SK-N-MC (cell line): ENCODE measurements around the gene GSK3A.
"Not testable (repeated sequence)": the region's sequence is repeated elsewhere in the genome, so short reads cannot be mapped to it uniquely, and the experiment has no call there.

Experiments used
- DNase-seq: peaks from one replicate; pipeline ENCODE4 v3.0.0-alpha.2; 2011; ENCODE audit warnings: low read depth, low spot score
- H3K27ac ChIP-seq: fragments of 200-600 bp; sonication (generic); 2 replicates; pipeline ENCODE4 v1.5.1; 2016; ENCODE audit warnings: mixed run types
- H3K36me3 ChIP-seq: fragments of 200-600 bp; sonication (generic); 2 replicates; pipeline ENCODE4 v1.6.1; 2017; ENCODE audit warnings: antibody characterized with exemption, low read length, mixed read lengths; ENCODE audit not compliant: insufficient read depth
- H3K4me3 ChIP-seq: fragments of 200-600 bp; sonication (generic); 2 replicates; pipeline ENCODE4 v1.5.1; 2016
- H3K9ac ChIP-seq: fragments of 200-600 bp; sonication (generic); 2 replicates; pipeline ENCODE4 v1.8.0; 2017; ENCODE audit warnings: mixed run types, mixed read lengths; ENCODE audit not compliant: insufficient read length
- H3K9me3 ChIP-seq: fragments of 200-600 bp; sonication (generic); 2 replicates; pipeline ENCODE4 v1.6.1; 2017; ENCODE audit warnings: low read depth, mild to moderate bottlenecking, antibody characterized with exemption, low read length, moderate library complexity, mixed read lengths
- EZH2 ChIP-seq: fragments of 200-600 bp; sonication (generic); IDR thresholded peaks from one replicate; pipeline ENCODE4 v1.6.1; 2017; ENCODE audit warnings: antibody characterized with exemption
- FOXP2 ChIP-seq: optimal IDR thresholded peaks from 2 replicates; pipeline ENCODE3; 2011; ENCODE audit warnings: mild to moderate bottlenecking, moderate library complexity; ENCODE audit not compliant: insufficient read depth; ENCODE audit errors: extremely low read length, control extremely low read depth
- POLR2AphosphoS5 ChIP-seq: IDR thresholded peaks from 2 replicates; pipeline ENCODE4 v1.6.1; 2012; ENCODE audit warnings: mild to moderate bottlenecking, low read depth, low read length, borderline replicate concordance

GSK3A gene

DNA sequence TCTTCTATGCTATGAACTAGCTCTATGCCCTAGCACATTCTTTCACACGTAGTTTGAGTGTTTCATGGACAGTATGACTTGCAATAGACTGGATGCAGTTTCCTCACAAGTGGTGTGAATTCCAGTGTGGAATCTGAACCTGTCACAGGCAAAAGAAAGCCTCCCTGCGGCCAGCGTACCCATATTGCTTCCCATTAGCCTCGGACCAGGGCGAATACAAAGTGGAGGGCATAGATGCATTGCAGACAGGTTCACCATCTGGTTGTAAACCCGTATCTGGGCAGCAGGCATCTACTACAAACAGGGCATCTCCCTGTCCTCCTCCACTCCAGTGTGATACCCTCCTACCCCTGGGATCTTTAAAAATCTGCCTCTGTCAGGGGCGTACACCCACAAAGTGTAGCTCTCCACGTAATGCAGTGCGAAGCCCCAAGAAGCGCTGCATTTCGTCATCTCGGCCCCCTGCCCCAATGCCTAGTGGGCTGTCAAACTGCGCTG, 25.3 kb upstream of the GSK3A start:
- no peaks in the 10 kb centered on the region for H3K9me3 ChIP-seq
- peak overlapping the region; percentile 93 for H3K4me3 ChIP-seq
- peak overlapping the region; percentile 70 for H3K27ac ChIP-seq
- no peak for DNase-seq
- H3K36me3 ChIP-seq: no peaks in the 10 kb centered on the region; the same call in 1 of the 2 replicates
- H3K9ac ChIP-seq: peak overlapping the region; percentile 90
- TF ChIP-seq FOXP2: no peak
- no peak for TF ChIP-seq EZH2
- TF ChIP-seq POLR2AphosphoS5: no peak

GRCh38 chr19:42266928-42267603, 24.7 kb upstream of the GSK3A start:
- not testable (repeated sequence) for H3K27ac ChIP-seq, DNase-seq, H3K36me3 ChIP-seq, H3K9me3 ChIP-seq
- Histone ChIP-seq H3K9ac (peak overlapping the region; percentile 90), H3K4me3 (peak overlapping the region; percentile 93)

DNA sequence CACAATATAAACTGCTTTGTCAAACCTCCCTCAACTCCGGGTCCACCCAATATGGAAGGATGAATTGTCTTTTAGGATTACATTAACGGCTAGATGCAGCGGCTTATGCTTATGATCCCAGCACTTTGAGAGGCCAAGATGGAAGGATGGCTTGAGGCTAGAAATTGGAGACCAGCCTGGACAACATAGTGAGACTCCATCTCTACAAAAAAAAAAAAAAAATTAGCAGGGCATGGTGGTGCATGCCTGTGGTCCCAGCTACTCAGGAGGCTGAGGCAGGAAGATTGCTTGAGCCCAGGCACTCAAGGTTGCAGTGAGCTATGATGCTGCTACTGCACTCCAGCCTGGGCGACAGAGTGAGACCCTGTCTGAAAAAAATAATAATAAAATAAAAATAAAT, 23.7 kb upstream of the GSK3A start:
- not testable (repeated sequence) for H3K9ac ChIP-seq, H3K4me3 ChIP-seq, DNase-seq, H3K27ac ChIP-seq, H3K9me3 ChIP-seq, H3K36me3 ChIP-seq

DNA sequence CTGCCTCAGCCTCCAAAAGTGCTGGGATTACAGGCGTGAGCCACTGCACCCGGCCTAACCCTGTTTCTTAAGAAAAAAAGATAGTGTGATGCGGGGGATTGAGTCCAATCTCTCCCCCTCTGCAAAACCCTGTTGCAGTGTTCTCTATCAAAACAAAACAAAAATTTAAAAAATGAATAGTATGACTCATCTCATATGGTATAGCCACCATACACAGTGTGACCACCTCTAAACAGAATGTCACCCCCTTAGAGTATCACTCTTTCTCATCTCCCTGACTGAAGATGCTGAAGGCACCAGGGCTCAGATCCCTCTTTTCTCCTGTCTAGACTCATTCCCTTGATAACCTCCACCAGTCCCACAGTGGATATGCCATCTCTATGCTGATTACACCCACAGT, 19.4 kb upstream of the GSK3A start:
- no peaks in the 10 kb centered on the region for H3K36me3 ChIP-seq
- TF ChIP-seq FOXP2 (no peak), EZH2 (no peak), POLR2AphosphoS5 (no peak)
- no peak for DNase-seq

GRCh38 chr19:42257842-42258241, 15.4 kb upstream of the GSK3A start:
- H3K4me3 ChIP-seq, H3K9me3 ChIP-seq, DNase-seq, H3K27ac ChIP-seq, H3K36me3 ChIP-seq, H3K9ac ChIP-seq: not testable (repeated sequence)

More for the DNA sequence above, 19.4 kb upstream of the GSK3A start:
- no peaks in the 10 kb centered on the region for H3K9me3 ChIP-seq
- no peak overlapping the region for H3K4me3 ChIP-seq
- H3K9ac ChIP-seq: no peak overlapping the region
- H3K27ac ChIP-seq: no peak overlapping the region

GRCh38 chr19:42255766-42256745, 13.7 kb upstream of the GSK3A start:
- no peaks in the 10 kb centered on the region for H3K9me3 ChIP-seq
- no peak for TF ChIP-seq EZH2
- TF ChIP-seq POLR2AphosphoS5: peak; percentile 76
- DNase-seq: peak; percentile 66
- peak overlapping the region; percentile 98 for H3K4me3 ChIP-seq
- H3K36me3 ChIP-seq: no peaks in the 10 kb centered on the region
- peak overlapping the region; percentile 76 for H3K9ac ChIP-seq
- peak overlapping the region; percentile 95 for H3K27ac ChIP-seq

- DNase-seq: no peak
- peak within 1 kb of the TSS; percentile 95 for H3K27ac ChIP-seq
Observed at GRCh38 chr19:42254850-42255765, 12.7 kb upstream of the GSK3A start, which contains the start of gene ERF. TSS of gene ERF (minus strand) at chr19:42255128. CDS start at chr19:42254999, 129 bp downstream.

DNA sequence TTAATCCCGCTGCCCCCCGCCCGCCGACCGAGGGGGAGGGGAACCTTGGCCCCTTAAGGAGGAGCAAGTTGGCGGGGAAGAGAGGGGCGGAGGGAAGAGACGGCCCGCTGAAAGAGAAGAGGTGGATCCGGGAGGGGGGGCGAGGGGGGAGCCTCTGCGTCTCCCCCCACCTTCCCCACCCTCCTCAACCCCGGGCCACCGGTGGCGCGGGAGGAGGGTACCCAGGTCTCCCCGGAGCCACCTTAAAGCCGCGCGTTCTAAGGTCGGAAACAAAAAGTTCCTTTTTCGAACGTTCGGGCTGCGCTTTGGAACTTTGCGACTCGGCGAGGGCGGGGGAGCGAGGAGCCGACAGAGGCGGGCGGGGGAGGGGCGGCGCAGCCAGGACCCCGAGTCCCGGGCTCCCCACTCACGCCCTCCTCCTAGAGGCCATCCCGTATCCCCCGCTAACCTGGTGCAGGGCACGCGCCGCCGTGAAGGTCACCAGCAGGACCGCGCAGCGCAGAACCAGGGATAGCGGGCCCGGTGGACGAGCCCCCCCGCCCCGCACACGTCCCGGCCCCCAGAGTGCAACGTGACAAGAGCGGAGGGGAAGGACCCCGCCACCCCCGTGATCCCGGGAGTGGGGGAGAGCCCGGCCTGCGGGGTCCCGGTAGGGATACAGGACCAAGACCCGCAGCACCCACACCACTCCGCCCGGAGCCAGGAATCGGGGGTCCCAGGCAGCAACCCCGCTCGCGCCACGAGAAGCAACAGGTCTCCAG, 11.9 kb upstream of the GSK3A start:
- H3K4me3 ChIP-seq: peak overlapping the region; percentile 98
- peak overlapping the region; percentile 91 for H3K27ac ChIP-seq
- TF ChIP-seq POLR2AphosphoS5 (peak; percentile 65; the same call in 1 of the 2 replicates), FOXP2 (no peak)
- H3K9me3 ChIP-seq: no peaks in the 10 kb centered on the region
- peaks cover 14% of the 10 kb centered on the region for H3K36me3 ChIP-seq
- no peak for DNase-seq
- H3K9ac ChIP-seq: peak overlapping the region; percentile 96

More at GRCh38 chr19:42254850-42255765, 12.7 kb upstream of the GSK3A start, which contains the start of gene ERF:
- Histone ChIP-seq H3K4me3 (peak within 1 kb of the TSS; percentile 98), H3K9me3 (no peaks in the 10 kb centered on the region), H3K9ac (peak within 1 kb of the TSS; percentile 96), H3K36me3 (peaks cover 5% of the 10 kb centered on the region; the same call in 1 of the 2 replicates)
- TF ChIP-seq EZH2 (no peak), POLR2AphosphoS5 (peak; percentile 82; the same call in 1 of the 2 replicates), FOXP2 (no peak)
